ENCODE measurements around the gene TMEM200C. TPM values are rescaled to one million over a fixed set of nuclear protein-coding genes. Genes with fewer than 3 reads are reported as not detected.

TMEM200C gene
- total RNA-seq, 1 experiment from 2014 or later: 0.13 TPM

- H3K4me3 ChIP-seq: no peak overlapping the region
- H3K36me3 ChIP-seq: no peaks in the 10 kb centered on the region
- no peaks in the 10 kb centered on the region for H3K9me3 ChIP-seq
- H3K27me3 ChIP-seq: peaks cover 35% of the 10 kb centered on the region
- DNase-seq: no peak
Observed at GRCh38 chr18:5895876-5896740, 786 bp upstream of the TMEM200C start.

GRCh38 chr18:5894611-5895298, 567 bp downstream of the TMEM200C start:
- Histone ChIP-seq H3K27me3 (peaks cover 35% of the 10 kb centered on the region), H3K36me3 (no peaks in the 10 kb centered on the region), H3K9me3 (no peaks in the 10 kb centered on the region), H3K4me3 (no peak overlapping the region; the same call in 1 of the 2 replicates)
- no peak for DNase-seq

GRCh38 chr18:5893956-5894610, 1.2 kb downstream of the TMEM200C start:
- Histone ChIP-seq H3K36me3 (no peaks in the 10 kb centered on the region), H3K27me3 (peaks cover 35% of the 10 kb centered on the region), H3K9me3 (no peaks in the 10 kb centered on the region), H3K4me3 (no peak overlapping the region)
- DNase-seq: no peak

- Histone ChIP-seq H3K27me3 (peaks cover 35% of the 10 kb centered on the region), H3K9me3 (no peaks in the 10 kb centered on the region), H3K4me3 (no peak overlapping the region), H3K36me3 (no peaks in the 10 kb centered on the region)
- no peak for DNase-seq
Observed at GRCh38 chr18:5892823-5893431, 2.4 kb downstream of the TMEM200C start.

GRCh38 chr18:5891854-5892215, 3.5 kb downstream of the TMEM200C start:
- H3K9me3 ChIP-seq: no peaks in the 10 kb centered on the region
- no peaks in the 10 kb centered on the region for H3K36me3 ChIP-seq
- H3K4me3 ChIP-seq: no peak overlapping the region
- peaks cover 33% of the 10 kb centered on the region for H3K27me3 ChIP-seq
- no peak for DNase-seq

GRCh38 chr18:5891184-5891853, 4.0 kb downstream of the TMEM200C start:
- H3K27me3 ChIP-seq: peaks cover 32% of the 10 kb centered on the region
- no peaks in the 10 kb centered on the region for H3K9me3 ChIP-seq
- DNase-seq: no peak
- H3K36me3 ChIP-seq: no peaks in the 10 kb centered on the region
- no peak overlapping the region for H3K4me3 ChIP-seq

GRCh38 chr18:5890331-5891183, 4.8 kb downstream of the TMEM200C start:
- Histone ChIP-seq H3K36me3 (no peaks in the 10 kb centered on the region), H3K4me3 (no peak overlapping the region), H3K9me3 (no peaks in the 10 kb centered on the region), H3K27me3 (peaks cover 25% of the 10 kb centered on the region)
- DNase-seq: no peak

GRCh38 chr18:5885361-5885760, 10.0 kb downstream of the TMEM200C start:
- H3K27me3 ChIP-seq: no peaks in the 10 kb centered on the region
- no peaks in the 10 kb centered on the region for H3K9me3 ChIP-seq
- no peak overlapping the region for H3K4me3 ChIP-seq
- no peaks in the 10 kb centered on the region for H3K36me3 ChIP-seq
- DNase-seq: no peak

GRCh38 chr18:5884375-5884774, 10.9 kb downstream of the TMEM200C start:
- Histone ChIP-seq H3K4me3 (no peak overlapping the region), H3K27me3 (no peaks in the 10 kb centered on the region), H3K9me3 (no peaks in the 10 kb centered on the region)

GRCh38 chr18:5879479-5879882, 15.8 kb downstream of the TMEM200C start:
- no peak for DNase-seq
- Histone ChIP-seq H3K27me3 (no peaks in the 10 kb centered on the region), H3K9me3 (no peaks in the 10 kb centered on the region), H3K4me3 (no peak overlapping the region), H3K36me3 (no peaks in the 10 kb centered on the region)

More at GRCh38 chr18:5884375-5884774, 10.9 kb downstream of the TMEM200C start:
- no peak for DNase-seq
- H3K36me3 ChIP-seq: no peaks in the 10 kb centered on the region

- no peaks in the 10 kb centered on the region for H3K36me3 ChIP-seq
- no peak overlapping the region for H3K4me3 ChIP-seq
- H3K9me3 ChIP-seq: no peaks in the 10 kb centered on the region
- no peaks in the 10 kb centered on the region for H3K27me3 ChIP-seq
- no peak for DNase-seq
Observed at GRCh38 chr18:5876891-5877290, 18.4 kb downstream of the TMEM200C start.

GRCh38 chr18:5874336-5874735, 21.0 kb downstream of the TMEM200C start:
- Histone ChIP-seq H3K4me3 (no peak overlapping the region), H3K36me3 (no peaks in the 10 kb centered on the region), H3K27me3 (no peaks in the 10 kb centered on the region), H3K9me3 (no peaks in the 10 kb centered on the region)
- DNase-seq: no peak

GRCh38 chr18:5872886-5873285, 22.4 kb downstream of the TMEM200C start:
- Histone ChIP-seq H3K36me3 (no peaks in the 10 kb centered on the region), H3K9me3 (no peaks in the 10 kb centered on the region), H3K4me3 (no peak overlapping the region), H3K27me3 (no peaks in the 10 kb centered on the region)
- no peak for DNase-seq

GRCh38 chr18:5871426-5871825, 23.9 kb downstream of the TMEM200C start:
- no peaks in the 10 kb centered on the region for H3K9me3 ChIP-seq
- H3K27me3 ChIP-seq: no peaks in the 10 kb centered on the region
- DNase-seq: no peak
- H3K36me3 ChIP-seq: no peaks in the 10 kb centered on the region
- no peak overlapping the region for H3K4me3 ChIP-seq

- H3K4me3 ChIP-seq: no peak overlapping the region
- H3K36me3 ChIP-seq: no peaks in the 10 kb centered on the region
- DNase-seq: peak; percentile 37
- H3K9me3 ChIP-seq: no peaks in the 10 kb centered on the region
- no peaks in the 10 kb centered on the region for H3K27me3 ChIP-seq
Observed at GRCh38 chr18:5868218-5868854, 27.0 kb downstream of the TMEM200C start.
